Keratinocyte (primary cell): Measurements from ENCODE around the gene OBSCN.

Experiments
- EZH2 ChIP-seq: IDR thresholded peaks from one replicate; pipeline ENCODE4 v1.6.1; 2012; ENCODE audit warnings: inconsistent platforms, mild to moderate bottlenecking, low read length, moderate library complexity
- TF ChIP-seq, protein P1 (sequence below), 3 experiments: IDR thresholded peaks in 1 of 3; conservative IDR thresholded peaks in 1 of 3; optimal IDR thresholded peaks in 1 of 3; 2 replicates in 2 of 3; 3 replicates in 1 of 3; pipeline versions ENCODE3 to v1.5.1; 2011; ENCODE audit warnings: low read length in 3 of 3, mild to moderate bottlenecking in 3 of 3, moderate library complexity in 2 of 3, control low read depth in 1 of 3, inconsistent platforms in 1 of 3; ENCODE audit not compliant: insufficient read depth in 2 of 3; ENCODE audit errors: extremely low read depth in 1 of 3

DNA sequence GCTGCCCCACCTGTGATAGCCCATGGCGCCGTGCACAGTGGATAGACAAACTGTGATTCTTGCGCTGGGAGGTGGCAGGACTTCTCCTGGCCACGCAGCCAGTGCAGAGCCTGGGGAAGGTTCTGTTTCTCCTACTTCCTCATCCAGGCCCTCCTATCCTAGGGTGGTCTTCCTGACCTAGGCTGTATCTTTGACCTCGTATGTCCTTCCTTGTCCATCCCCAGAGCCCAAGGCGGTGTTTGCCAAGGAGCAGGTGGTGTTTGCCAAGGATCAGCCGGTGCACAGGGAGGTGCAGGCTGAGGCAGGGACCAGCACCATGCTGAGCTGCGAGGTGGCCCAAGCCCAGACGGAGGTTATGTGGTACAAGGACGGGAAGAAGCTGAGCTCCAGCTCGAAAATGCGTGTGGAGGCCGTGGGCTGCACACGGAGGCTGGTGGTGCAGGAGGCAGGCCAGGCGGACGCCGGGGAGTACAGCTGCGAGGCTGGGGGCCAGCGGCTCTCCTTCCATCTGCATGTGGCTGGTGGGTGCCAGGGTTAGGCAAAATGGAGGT, 63.9 kb downstream of the OBSCN start:
- TF ChIP-seq, protein P1, sequence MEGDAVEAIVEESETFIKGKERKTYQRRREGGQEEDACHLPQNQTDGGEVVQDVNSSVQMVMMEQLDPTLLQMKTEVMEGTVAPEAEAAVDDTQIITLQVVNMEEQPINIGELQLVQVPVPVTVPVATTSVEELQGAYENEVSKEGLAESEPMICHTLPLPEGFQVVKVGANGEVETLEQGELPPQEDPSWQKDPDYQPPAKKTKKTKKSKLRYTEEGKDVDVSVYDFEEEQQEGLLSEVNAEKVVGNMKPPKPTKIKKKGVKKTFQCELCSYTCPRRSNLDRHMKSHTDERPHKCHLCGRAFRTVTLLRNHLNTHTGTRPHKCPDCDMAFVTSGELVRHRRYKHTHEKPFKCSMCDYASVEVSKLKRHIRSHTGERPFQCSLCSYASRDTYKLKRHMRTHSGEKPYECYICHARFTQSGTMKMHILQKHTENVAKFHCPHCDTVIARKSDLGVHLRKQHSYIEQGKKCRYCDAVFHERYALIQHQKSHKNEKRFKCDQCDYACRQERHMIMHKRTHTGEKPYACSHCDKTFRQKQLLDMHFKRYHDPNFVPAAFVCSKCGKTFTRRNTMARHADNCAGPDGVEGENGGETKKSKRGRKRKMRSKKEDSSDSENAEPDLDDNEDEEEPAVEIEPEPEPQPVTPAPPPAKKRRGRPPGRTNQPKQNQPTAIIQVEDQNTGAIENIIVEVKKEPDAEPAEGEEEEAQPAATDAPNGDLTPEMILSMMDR (optimal IDR thresholded peaks at IDR 0.05 in 1 of 3, IDR thresholded peaks at IDR 0.05 in 1 of 3, conservative IDR thresholded peaks at IDR 0.05 in 1 of 3; ENCODE audit: extremely low read depth in 1 of 3, insufficient read depth in 2 of 3, low read length in 3 of 3): no peak
- TF ChIP-seq EZH2: no peak
